GM18517 (cell line): ENCODE results near the gene GCKR.

Source experiments
- ATAC-seq: cut with Tn5 transposase; IDR thresholded peaks from one replicate; pipeline ENCODE4 v1.9.1; 2021; ENCODE audit warnings: mild to moderate bottlenecking, moderate library complexity; ENCODE audit not compliant: unreplicated experiment

GCKR gene

GRCh38 chr2:27571681-27572080, 75.0 kb downstream of the GCKR start:
- no peak for ATAC-seq

GRCh38 chr2:27572439-27572838, 75.8 kb downstream of the GCKR start:
- no peak for ATAC-seq

GRCh38 chr2:27572998-27573429, 76.4 kb downstream of the GCKR start:
- no peak for ATAC-seq
